Caco-2 (cell line): Measurements from ENCODE around the gene KIAA0232. TPM values are rescaled to one million over a fixed set of nuclear protein-coding genes. Genes with fewer than 3 reads are reported as not detected.

Experiments used
- BruUV-seq: library from RNA; stranded (reverse); fragments of 400-500 nt; replicated peaks from 2 replicates; lab custom pipeline; 2021; lab: Mats Ljungman, UMichigan
- CTCF ChIA-PET: fragments of 300-600 bp; sonication (Branson Sonifier 250); formaldehyde crosslinking; loops from one replicate; lab custom pipeline; 2022; ENCODE audit warnings: antibody characterized with exemption; lab: Charles Lee
- POLR2A ChIA-PET: fragments of 300-600 bp; sonication (Branson Sonifier 250); formaldehyde crosslinking; loops from one replicate; lab custom pipeline; 2022; ENCODE audit warnings: antibody characterized with exemption; lab: Charles Lee
- DNase-seq, 2 experiments: peaks; one replicate each; pipeline versions ENCODE4 v3.0.0 to v3.0.0-alpha.2; 2020 to 2022
- H3K27me3 ChIP-seq: replicated peaks from 2 replicates; pipeline ENCODE4 v1.6.0; 2011; ENCODE audit warnings: low read length; ENCODE audit not compliant: control insufficient read depth, insufficient read depth
- H3K36me3 ChIP-seq: 2 replicates; pipeline ENCODE4 v1.5.1; 2011; ENCODE audit warnings: low read length; ENCODE audit not compliant: control insufficient read depth, insufficient read depth
- H3K4me1 ChIP-seq: fragments of 250-450 bp; sonication (Bioruptor Pico); 2 replicates; pipeline ENCODE4 v1.5.1; 2020; ENCODE audit warnings: mild to moderate bottlenecking
- H3K4me3 ChIP-seq: 2 replicates; pipeline ENCODE4 v1.5.1; 2011; ENCODE audit warnings: low read depth, mild to moderate bottlenecking, control low read depth, low read length
- H3K9me3 ChIP-seq: fragments of 250-450 bp; sonication (Bioruptor Pico); 2 replicates; pipeline ENCODE4 v1.5.1; 2020; ENCODE audit warnings: mild to moderate bottlenecking, moderate library complexity
- H3K27ac Mint-ChIP-seq: one replicate; pipeline ENCODE4 v1.8.0; 2022; ENCODE audit warnings: mixed read lengths; ENCODE audit not compliant: unreplicated experiment
- H3K27me3 Mint-ChIP-seq: one replicate; pipeline ENCODE4 v1.8.0; 2022; ENCODE audit warnings: mixed read lengths; ENCODE audit not compliant: insufficient read depth, unreplicated experiment
- H3K36me3 Mint-ChIP-seq: one replicate; pipeline ENCODE4 v1.8.0; 2022; ENCODE audit warnings: mild to moderate bottlenecking, mixed read lengths; ENCODE audit not compliant: insufficient read depth, unreplicated experiment
- H3K4me1 Mint-ChIP-seq: one replicate; pipeline ENCODE4 v1.8.0; 2022; ENCODE audit warnings: low read depth, mixed read lengths; ENCODE audit not compliant: unreplicated experiment
- H3K4me3 Mint-ChIP-seq: one replicate; pipeline ENCODE4 v1.8.0; 2022; ENCODE audit warnings: mild to moderate bottlenecking, moderate library complexity, mixed read lengths; ENCODE audit not compliant: unreplicated experiment
- H3K9me3 Mint-ChIP-seq: one replicate; pipeline ENCODE4 v1.8.0; 2022; ENCODE audit warnings: mixed read lengths; ENCODE audit not compliant: unreplicated experiment
- intact Hi-C: fragments of 100-400 bp; cut with micrococcal nuclease; formaldehyde crosslinking; loops from one replicate; pipeline ENCODE4 v1.10.0; 2022; ENCODE audit not compliant: unreplicated experiment
- total RNA-seq: library from RNA; stranded (reverse); gene quantifications from 2 replicates; pipeline ENCODE4 v1.2.3, GENCODE V29; 2022
- TF ChIP-seq, protein P1 (sequence below), 2 experiments: fragments of 200-600 bp in 1 of 2; IDR thresholded peaks; 1 replicate in 1 of 2; 2 replicates in 1 of 2; pipeline versions ENCODE4 v1.5.1 to v1.8.0; 2011 to 2022; ENCODE audit warnings: antibody characterized with exemption in 1 of 2, control low read depth in 1 of 2, inconsistent platforms in 1 of 2, low read depth in 1 of 2, low read length in 1 of 2, mild to moderate bottlenecking in 1 of 2, moderate library complexity in 1 of 2; ENCODE audit not compliant: insufficient read depth in 1 of 2, severe bottlenecking in 1 of 2, unreplicated experiment in 1 of 2

The KIAA0232 gene
- total RNA-seq, 1 experiment from 2014 or later, result 19.7 TPM

DNA sequence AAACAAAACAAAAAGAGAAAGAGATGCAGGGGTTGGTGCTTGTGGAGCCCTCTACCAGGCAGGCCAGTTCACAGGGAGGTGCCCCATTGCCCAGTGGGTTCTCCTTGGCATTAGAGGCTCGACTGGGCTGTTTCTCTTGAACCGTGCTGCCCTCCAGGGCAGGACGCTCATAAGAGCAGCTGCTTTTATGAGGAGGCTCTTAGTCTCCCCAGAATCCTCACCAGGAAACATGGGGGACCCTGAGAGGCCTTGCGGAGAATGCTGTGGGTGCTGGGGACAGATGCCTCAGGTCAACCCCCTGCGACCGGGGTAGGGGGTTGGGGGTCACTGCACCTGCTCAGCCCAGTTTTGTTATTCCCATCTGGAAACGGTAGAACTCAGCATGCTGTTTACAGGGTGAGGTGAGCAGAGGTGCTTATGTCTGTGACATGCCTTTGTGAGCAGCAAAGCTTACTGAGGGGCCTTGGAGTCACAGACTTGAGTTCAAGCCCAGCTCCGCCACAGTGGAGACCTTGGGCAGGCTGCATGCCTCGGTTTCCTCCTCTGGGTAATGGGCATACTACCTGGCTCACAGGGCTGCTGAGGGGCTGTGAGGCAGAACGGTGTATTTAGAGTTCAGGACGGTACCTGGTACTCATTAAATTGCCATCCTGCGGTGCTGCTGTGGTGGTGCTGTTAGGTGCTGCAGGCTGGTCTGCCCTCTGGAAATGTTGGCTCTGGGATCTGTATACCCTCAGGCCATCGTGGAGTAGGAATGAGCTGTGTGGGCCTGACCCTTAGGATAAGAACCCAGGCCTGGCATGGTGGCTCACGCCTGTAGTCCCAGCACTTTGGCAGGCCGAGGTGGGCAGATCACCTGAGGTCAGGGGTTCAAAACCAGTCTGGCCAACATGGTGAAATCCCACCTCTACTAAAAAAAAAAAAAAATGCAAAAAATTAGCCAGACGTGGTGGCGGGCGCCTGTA, 132.8 kb downstream of the KIAA0232 start:
- H3K9me3 ChIP-seq, result no peaks in the 10 kb centered on the region
- H3K4me1 ChIP-seq, result peaks cover 31% of the 10 kb centered on the region
- POLR2A ChIA-PET, result no interaction called here
- no peaks in the 10 kb centered on the region for H3K27me3 ChIP-seq
- H3K4me3 ChIP-seq, result no peak overlapping the region
- Mint-ChIP-seq H3K4me3 (no peak overlapping the region), H3K27ac (no peak overlapping the region), H3K9me3 (no peaks in the 10 kb centered on the region), H3K4me1 (peaks cover 36% of the 10 kb centered on the region), H3K36me3 (peaks cover 14% of the 10 kb centered on the region), H3K27me3 (no peaks in the 10 kb centered on the region)
- CTCF ChIA-PET, result no interaction called here
- TF ChIP-seq, protein P1, sequence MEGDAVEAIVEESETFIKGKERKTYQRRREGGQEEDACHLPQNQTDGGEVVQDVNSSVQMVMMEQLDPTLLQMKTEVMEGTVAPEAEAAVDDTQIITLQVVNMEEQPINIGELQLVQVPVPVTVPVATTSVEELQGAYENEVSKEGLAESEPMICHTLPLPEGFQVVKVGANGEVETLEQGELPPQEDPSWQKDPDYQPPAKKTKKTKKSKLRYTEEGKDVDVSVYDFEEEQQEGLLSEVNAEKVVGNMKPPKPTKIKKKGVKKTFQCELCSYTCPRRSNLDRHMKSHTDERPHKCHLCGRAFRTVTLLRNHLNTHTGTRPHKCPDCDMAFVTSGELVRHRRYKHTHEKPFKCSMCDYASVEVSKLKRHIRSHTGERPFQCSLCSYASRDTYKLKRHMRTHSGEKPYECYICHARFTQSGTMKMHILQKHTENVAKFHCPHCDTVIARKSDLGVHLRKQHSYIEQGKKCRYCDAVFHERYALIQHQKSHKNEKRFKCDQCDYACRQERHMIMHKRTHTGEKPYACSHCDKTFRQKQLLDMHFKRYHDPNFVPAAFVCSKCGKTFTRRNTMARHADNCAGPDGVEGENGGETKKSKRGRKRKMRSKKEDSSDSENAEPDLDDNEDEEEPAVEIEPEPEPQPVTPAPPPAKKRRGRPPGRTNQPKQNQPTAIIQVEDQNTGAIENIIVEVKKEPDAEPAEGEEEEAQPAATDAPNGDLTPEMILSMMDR (IDR thresholded peaks at IDR 0.05; ENCODE audit: insufficient read depth in 1 of 2, low read depth in 1 of 2, low read length in 1 of 2, severe bottlenecking in 1 of 2, unreplicated experiment in 1 of 2), result no peak
- intact Hi-C loops, result loop anchor here (2.0 to 5.0 kb wide), 2 partner anchors 39 to 57 kb away; no protein-coding TSS in a partner anchor
- no TSS peak for BruUV-seq
- DNase-seq, result no peak
- H3K36me3 ChIP-seq, result no peaks in the 10 kb centered on the region; the same call in 1 of the 2 replicates

DNA sequence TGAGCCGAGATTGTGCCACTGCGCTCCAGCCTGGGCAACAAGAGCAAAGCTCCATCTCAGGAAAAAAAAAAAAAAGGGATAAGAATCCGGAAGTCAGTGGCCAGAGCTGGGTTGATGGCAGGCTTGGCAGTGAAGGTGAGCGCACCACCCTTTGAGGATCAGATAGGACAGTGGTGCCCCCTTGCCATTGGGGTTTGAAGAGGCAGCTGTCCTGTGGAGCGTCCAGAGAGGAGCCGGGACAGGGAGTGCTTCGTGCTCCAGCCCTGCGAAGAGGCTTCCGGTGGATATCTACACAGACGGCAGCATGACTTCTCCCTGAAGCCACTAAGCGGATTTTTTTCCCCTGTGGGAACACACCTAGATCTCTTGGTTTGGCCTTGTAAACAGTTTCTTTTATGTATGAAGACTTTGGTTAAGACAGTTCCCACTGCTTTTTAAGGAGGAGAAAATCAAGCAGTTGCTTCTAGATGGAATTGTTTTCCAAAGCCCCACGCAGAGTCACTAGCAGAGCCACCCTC, 133.6 kb downstream of the KIAA0232 start:
- H3K27me3 ChIP-seq, result no peaks in the 10 kb centered on the region
- no peak overlapping the region for H3K4me3 Mint-ChIP-seq
- no peak overlapping the region for H3K4me3 ChIP-seq
- POLR2A ChIA-PET, result interaction anchor here (0.5 kb wide), 1 partner anchor 23 kb away, joined by 3 read pairs; no protein-coding TSS in a partner anchor
- H3K9me3 Mint-ChIP-seq, result no peaks in the 10 kb centered on the region
- peaks cover 6% of the 10 kb centered on the region for H3K36me3 Mint-ChIP-seq
- intact Hi-C loops, result loop anchor here (2.0 to 5.0 kb wide), 2 partner anchors 39 to 56 kb away; no protein-coding TSS in a partner anchor
- no TSS peak for BruUV-seq
- no peaks in the 10 kb centered on the region; the same call in 1 of the 2 replicates for H3K36me3 ChIP-seq
- H3K27ac Mint-ChIP-seq, result peak overlapping the region; percentile 39
- no peaks in the 10 kb centered on the region for H3K9me3 ChIP-seq
- H3K27me3 Mint-ChIP-seq, result no peaks in the 10 kb centered on the region
- peaks cover 25% of the 10 kb centered on the region for H3K4me1 ChIP-seq
- TF ChIP-seq, protein P1 (IDR thresholded peaks at IDR 0.05; ENCODE audit: insufficient read depth in 1 of 2, low read depth in 1 of 2, low read length in 1 of 2, severe bottlenecking in 1 of 2, unreplicated experiment in 1 of 2), result no peak
- peaks cover 34% of the 10 kb centered on the region for H3K4me1 Mint-ChIP-seq
- CTCF ChIA-PET, result no interaction called here
- DNase-seq, result no peak
